Measurements from ENCODE around the gene KCNH1. TPM values are rescaled to one million over a fixed set of nuclear protein-coding genes. Genes with fewer than 3 reads are reported as not detected.

Gene KCNH1
- polyA plus RNA-seq, 2 of the 4 experiments (the other 2 are of a cell fraction) = 5.1 to 7.9 TPM

GRCh38 chr1:210697185-210697584 lies 436.8 kb downstream of the KCNH1 start:
- no peak overlapping the region for H3K4me2 ChIP-seq
- no peak overlapping the region for H3K4me3 ChIP-seq
- ChIA-PET CTCF (interaction anchor here (0.6 to 4.8 kb wide), 2 partner anchors 154 to 437 kb away, joined by 3 to 15 read pairs; partner anchors contain the start of gene KCNH1), POLR2A (no interaction called here)
- DNase-seq (ENCODE audit: low read depth in 1 of 2, low spot score in 1 of 2) (no peak), ATAC-seq (no peak), FAIRE-seq (no peak)
- peaks cover 17% of the 10 kb centered on the region; the same call in 2 of the 3 replicates for H3K4me1 ChIP-seq
- no peak for TF ChIP-seq RNF2 (IDR thresholded peaks at IDR 0.05; ENCODE audit: borderline replicate concordance, low read depth)
- no peak for TF ChIP-seq POLR2AphosphoS2 (conservative IDR thresholded peaks at IDR 0.05; ENCODE audit: low read length)
- TF ChIP-seq CHD2 (IDR thresholded peaks at IDR 0.05; ENCODE audit: low read length, partially characterized antibody) = no peak
- no peak for TF ChIP-seq ZNF302 (CRISPR knock-in tag; IDR thresholded peaks at IDR 0.05)
- TF ChIP-seq FOXS1 (CRISPR knock-in tag; IDR thresholded peaks at IDR 0.05) = no peak
- TF ChIP-seq RAD21 (conservative IDR thresholded peaks at IDR 0.05 in 1 of 2, IDR thresholded peaks at IDR 0.05 in 1 of 2) = no peak
- TF ChIP-seq POLR2A (IDR thresholded peaks at IDR 0.05; ENCODE audit: low read length) = no peak
- no peak for TF ChIP-seq PHF8 (IDR thresholded peaks at IDR 0.05; ENCODE audit: borderline replicate concordance, low read depth)
- TF ChIP-seq ZSCAN20 (CRISPR knock-in tag; IDR thresholded peaks at IDR 0.05) = no peak
- no peak for TF ChIP-seq MAZ (IDR thresholded peaks at IDR 0.05; ENCODE audit: borderline replicate concordance, low read depth, low read length)
- TF ChIP-seq MYC (IDR thresholded peaks at IDR 0.05; ENCODE audit: borderline replicate concordance, low read length) = no peak
- TF ChIP-seq, protein P1, sequence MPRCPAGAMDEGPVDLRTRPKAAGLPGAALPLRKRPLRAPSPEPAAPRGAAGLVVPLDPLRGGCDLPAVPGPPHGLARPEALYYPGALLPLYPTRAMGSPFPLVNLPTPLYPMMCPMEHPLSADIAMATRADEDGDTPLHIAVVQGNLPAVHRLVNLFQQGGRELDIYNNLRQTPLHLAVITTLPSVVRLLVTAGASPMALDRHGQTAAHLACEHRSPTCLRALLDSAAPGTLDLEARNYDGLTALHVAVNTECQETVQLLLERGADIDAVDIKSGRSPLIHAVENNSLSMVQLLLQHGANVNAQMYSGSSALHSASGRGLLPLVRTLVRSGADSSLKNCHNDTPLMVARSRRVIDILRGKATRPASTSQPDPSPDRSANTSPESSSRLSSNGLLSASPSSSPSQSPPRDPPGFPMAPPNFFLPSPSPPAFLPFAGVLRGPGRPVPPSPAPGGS (IDR thresholded peaks at IDR 0.05) = no peak
- TF ChIP-seq RCOR1 (IDR thresholded peaks at IDR 0.05; ENCODE audit: low read depth, low read length) = no peak
- TF ChIP-seq, protein P2, sequence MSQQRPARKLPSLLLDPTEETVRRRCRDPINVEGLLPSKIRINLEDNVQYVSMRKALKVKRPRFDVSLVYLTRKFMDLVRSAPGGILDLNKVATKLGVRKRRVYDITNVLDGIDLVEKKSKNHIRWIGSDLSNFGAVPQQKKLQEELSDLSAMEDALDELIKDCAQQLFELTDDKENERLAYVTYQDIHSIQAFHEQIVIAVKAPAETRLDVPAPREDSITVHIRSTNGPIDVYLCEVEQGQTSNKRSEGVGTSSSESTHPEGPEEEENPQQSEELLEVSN (IDR thresholded peaks at IDR 0.05; ENCODE audit: borderline replicate concordance, low read depth) = no peak
- no peak for TF ChIP-seq TP53 (CRISPR knock-in tag; IDR thresholded peaks at IDR 0.05)
- no peak for TF ChIP-seq RFX5 (IDR thresholded peaks at IDR 0.05)
- TF ChIP-seq HES2 (IDR thresholded peaks at IDR 0.05) = no peak
- no peak for TF ChIP-seq ESRRA (IDR thresholded peaks at IDR 0.05; ENCODE audit: borderline replicate concordance, low read length)
- no peak for TF ChIP-seq GATA3 (IDR thresholded peaks at IDR 0.05; ENCODE audit: borderline replicate concordance)
- H3K9me3 ChIP-seq = 0 out of 3 replicates have a peak, but pooled peaks cover 3% of the 10 kb centered on the region
- WGBS (ENCODE audit: missing lambda C conversion rate) = 68% methylated on average over 3 of the region's 3 CpGs
- 0 out of 6 replicates have a peak overlapping the region, but pooled peaks of 1 of the 2 experiments have one; percentile 34 for H3K27ac ChIP-seq

DNA sequence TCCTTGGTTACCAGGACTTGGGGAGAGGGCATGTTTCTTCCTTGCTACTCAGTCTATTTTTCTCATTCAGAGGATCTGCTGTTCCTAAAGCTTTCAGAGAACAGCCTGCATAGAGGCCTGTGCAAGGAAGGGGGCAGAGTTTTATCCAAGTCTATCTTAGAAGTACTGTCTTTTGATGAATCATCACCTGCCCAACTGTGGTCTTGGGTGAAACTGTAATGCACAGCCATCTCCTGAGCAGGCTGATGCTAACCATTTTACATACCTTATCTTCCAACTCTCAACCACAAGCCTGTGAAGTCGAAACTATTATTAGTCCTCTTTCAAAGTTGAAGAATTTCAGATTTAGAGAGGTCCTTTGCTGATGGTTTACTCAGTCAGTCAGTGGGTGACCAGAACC lies 437.2 kb downstream of the KCNH1 start:
- Histone ChIP-seq H3K4me1 (peaks cover 17% of the 10 kb centered on the region; the same call in 2 of the 3 replicates), H3K27ac (peak overlapping the region in 1 of 2 experiments; percentile 34; a peak in 1 of 6 replicates), H3K4me2 (no peak overlapping the region), H3K4me3 (no peak overlapping the region), H3K9me3 (0 out of 3 replicates have a peak, but pooled peaks cover 2% of the 10 kb centered on the region)
- POLR2A ChIA-PET = no interaction called here
- FAIRE-seq (no peak), DNase-seq (ENCODE audit: low read depth in 1 of 2, low spot score in 1 of 2) (no peak), ATAC-seq (peak in 1 of 2 experiments; percentile 52; a peak in 2 of 6 replicates)
- TF ChIP-seq EP300 (IDR thresholded peaks at IDR 0.05) (no peak), ATOH8 (CRISPR knock-in tag; IDR thresholded peaks at IDR 0.05; ENCODE audit: low read depth) (no peak), POLR2A (IDR thresholded peaks at IDR 0.05; ENCODE audit: low read length) (no peak), TP53 (CRISPR knock-in tag; IDR thresholded peaks at IDR 0.05) (no peak), EHF (CRISPR knock-in tag; IDR thresholded peaks at IDR 0.05) (no peak), MYC (IDR thresholded peaks at IDR 0.05; ENCODE audit: borderline replicate concordance, low read length) (no peak), EHMT2 (IDR thresholded peaks at IDR 0.05; ENCODE audit: low read depth) (no peak), JUNB (IDR thresholded peaks at IDR 0.05) (no peak), MAFK (IDR thresholded peaks at IDR 0.05; ENCODE audit: partially characterized antibody) (no peak)
- TF ChIP-seq, protein P2 (IDR thresholded peaks at IDR 0.05; ENCODE audit: borderline replicate concordance, low read depth) = no peak
- WGBS (ENCODE audit: missing lambda C conversion rate) = 5% methylated on average over 1 of the region's 1 CpG
- CTCF ChIA-PET = interaction anchor here (0.6 to 4.8 kb wide), 3 partner anchors 112 to 437 kb away, joined by 3 to 15 read pairs (median 4); partner anchors contain the start of gene KCNH1

All from A549 (cell line).